Loucy (cell line): ENCODE data around the gene NEDD4L.

Experiments used
- H2AFZ ChIP-seq: fragments of 200-600 bp; sonication (generic); 2 replicates; pipeline ENCODE4 v1.6.0; 2016; ENCODE audit warnings: antibody characterized with exemption, mild to moderate bottlenecking, low read length, moderate library complexity
- H3F3A ChIP-seq: fragments of 200-600 bp; 2 replicates; pipeline ENCODE4 v1.6.0; 2016; ENCODE audit warnings: antibody characterized with exemption, low read depth, mild to moderate bottlenecking
- H3K27me3 ChIP-seq: fragments of 200-600 bp; sonication (generic); 2 replicates; pipeline ENCODE4 v1.6.1; 2014; ENCODE audit warnings: low read length, mild to moderate bottlenecking; ENCODE audit not compliant: insufficient read depth, poor library complexity, severe bottlenecking
- H3K36me3 ChIP-seq: fragments of 200-600 bp; sonication (generic); 2 replicates; pipeline ENCODE4 v1.6.1; 2016; ENCODE audit warnings: low read length; ENCODE audit not compliant: insufficient read depth
- H3K4me1 ChIP-seq: fragments of 200-600 bp; sonication (generic); 2 replicates; pipeline ENCODE4 v1.5.1; 2014; ENCODE audit warnings: low read length, mild to moderate bottlenecking; ENCODE audit not compliant: insufficient read depth, poor library complexity, severe bottlenecking
- H3K4me2 ChIP-seq: fragments of 200-600 bp; sonication (generic); 2 replicates; pipeline ENCODE4 v1.6.0; 2014; ENCODE audit warnings: antibody characterized with exemption, low read length, low read depth, mild to moderate bottlenecking; ENCODE audit not compliant: poor library complexity, severe bottlenecking
- H3K4me3 ChIP-seq: fragments of 200-600 bp; sonication (generic); 2 replicates; pipeline ENCODE4 v1.5.1; 2014; ENCODE audit warnings: low read length, mild to moderate bottlenecking, mixed read lengths; ENCODE audit not compliant: poor library complexity, severe bottlenecking
- H3K79me2 ChIP-seq: fragments of 200-600 bp; sonication (generic); 2 replicates; pipeline ENCODE4 v1.6.1; 2014; ENCODE audit warnings: low read length; ENCODE audit not compliant: insufficient read depth
- H3K9ac ChIP-seq: fragments of 200-600 bp; sonication (generic); 2 replicates; pipeline ENCODE4 v1.6.0; 2014; ENCODE audit warnings: mild to moderate bottlenecking, low read depth, low read length, moderate library complexity; ENCODE audit not compliant: poor library complexity, severe bottlenecking
- H3K9me2 ChIP-seq: fragments of 200-600 bp; sonication (generic); replicated peaks from 2 replicates; pipeline ENCODE4 v1.6.1; 2016; ENCODE audit warnings: low read depth, low read length, mixed read lengths
- H3K9me3 ChIP-seq: fragments of 200-600 bp; sonication (generic); 2 replicates; pipeline ENCODE4 v1.6.1; 2014; ENCODE audit warnings: mild to moderate bottlenecking, antibody characterized with exemption, low read length, low read depth; ENCODE audit not compliant: insufficient read depth
- H4K20me1 ChIP-seq: fragments of 200-600 bp; sonication (generic); 2 replicates; pipeline ENCODE4 v1.6.0; 2014; ENCODE audit warnings: antibody characterized with exemption, low read length, mild to moderate bottlenecking; ENCODE audit not compliant: insufficient read depth, poor library complexity, severe bottlenecking
- CTCF ChIP-seq: fragments of 200-600 bp; sonication (generic); conservative IDR thresholded peaks from 2 replicates; pipeline ENCODE4 v1.5.1; 2014; ENCODE audit warnings: mild to moderate bottlenecking, antibody characterized with exemption, low read length
- EZH2phosphoT487 ChIP-seq: fragments of 200-600 bp; IDR thresholded peaks from 2 replicates; pipeline ENCODE4 v1.6.1; 2018; ENCODE audit warnings: antibody characterized with exemption, mild to moderate bottlenecking, moderate library complexity, borderline replicate concordance

NEDD4L gene

DNA sequence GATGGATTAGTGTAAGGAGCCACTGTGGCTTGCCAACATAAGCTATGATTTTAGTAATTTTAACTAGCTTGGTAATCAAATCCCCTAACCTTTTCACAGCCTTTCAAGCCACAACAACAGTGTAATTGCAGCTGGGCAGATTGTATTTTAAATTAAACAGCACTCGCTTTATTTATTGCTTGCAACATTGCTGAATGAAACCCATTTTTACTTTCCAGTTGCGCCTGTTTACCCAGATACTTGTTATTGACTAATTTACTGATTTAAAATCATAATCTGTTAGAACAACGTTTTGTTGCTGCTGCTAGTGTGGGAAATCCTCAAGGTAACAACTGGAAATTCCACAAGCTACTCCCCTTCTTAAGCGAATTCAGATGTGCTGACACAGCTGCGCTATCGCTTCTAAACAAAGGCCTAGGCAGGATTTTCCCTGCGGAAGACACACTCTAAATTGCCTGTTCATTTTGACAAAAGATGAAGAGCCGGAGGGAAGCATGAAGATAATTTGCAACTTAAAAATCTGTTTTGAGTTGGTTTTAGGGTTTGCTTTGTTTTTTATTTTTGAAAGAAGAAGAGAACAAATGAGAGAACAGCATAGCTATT is 300.9 kb downstream of the NEDD4L start:
- Histone ChIP-seq H4K20me1 (no peaks in the 10 kb centered on the region), H3K36me3 (no peaks in the 10 kb centered on the region), H3K4me3 (no peak overlapping the region), H3K9me3 (no peaks in the 10 kb centered on the region), H3K4me2 (no peak overlapping the region), H3K27me3 (no peaks in the 10 kb centered on the region), H3K4me1 (no peaks in the 10 kb centered on the region), H3K79me2 (no peaks in the 10 kb centered on the region), H2AFZ (no peak overlapping the region), H3K9me2 (no peaks in the 10 kb centered on the region), H3F3A (no peaks in the 10 kb centered on the region), H3K9ac (no peak overlapping the region)
- TF ChIP-seq CTCF (no peak), EZH2phosphoT487 (no peak)

GRCh38 chr18:58345875-58346274 is 301.8 kb downstream of the NEDD4L start:
- no peak overlapping the region for H3K4me3 ChIP-seq
- no peaks in the 10 kb centered on the region; the same call in 1 of the 2 replicates for H3K36me3 ChIP-seq
- no peaks in the 10 kb centered on the region for H3K79me2 ChIP-seq
- H3K27me3 ChIP-seq = no peaks in the 10 kb centered on the region
- H3K9me2 ChIP-seq = no peaks in the 10 kb centered on the region
- H4K20me1 ChIP-seq = no peaks in the 10 kb centered on the region
- no peak overlapping the region for H3K4me2 ChIP-seq
- no peak overlapping the region for H2AFZ ChIP-seq
- no peak overlapping the region for H3K9ac ChIP-seq
- H3K9me3 ChIP-seq = no peaks in the 10 kb centered on the region
- H3K4me1 ChIP-seq = no peaks in the 10 kb centered on the region
- H3F3A ChIP-seq = no peaks in the 10 kb centered on the region
- TF ChIP-seq EZH2phosphoT487 (no peak), CTCF (no peak)

DNA sequence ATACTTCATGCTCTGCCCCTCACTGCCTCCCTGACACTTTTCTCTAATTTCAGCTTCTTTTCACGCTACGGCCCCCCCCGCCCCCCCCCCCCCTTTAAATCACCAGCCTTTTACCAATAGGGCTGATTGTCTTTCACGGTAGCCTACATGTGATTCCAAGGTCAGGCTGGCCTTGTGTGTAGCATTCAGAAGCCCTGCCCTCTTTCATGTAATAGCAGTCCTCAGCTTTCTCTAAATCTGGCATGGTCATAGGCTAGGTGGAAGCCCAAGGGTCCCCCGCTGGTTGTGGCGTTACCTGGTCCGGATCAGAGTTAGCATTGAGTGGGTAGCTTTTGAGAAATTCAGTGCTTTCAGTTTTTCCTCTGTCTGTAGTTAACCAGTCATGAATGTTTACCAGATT is 303.1 kb downstream of the NEDD4L start:
- Histone ChIP-seq H3K9ac (no peak overlapping the region), H3K9me2 (no peaks in the 10 kb centered on the region), H3K27me3 (no peaks in the 10 kb centered on the region), H3K4me1 (no peaks in the 10 kb centered on the region), H3K4me3 (no peak overlapping the region), H3K9me3 (no peaks in the 10 kb centered on the region), H2AFZ (no peak overlapping the region), H4K20me1 (no peaks in the 10 kb centered on the region), H3K79me2 (no peaks in the 10 kb centered on the region), H3F3A (no peaks in the 10 kb centered on the region), H3K36me3 (no peaks in the 10 kb centered on the region; the same call in 1 of the 2 replicates), H3K4me2 (no peak overlapping the region)
- no peak for TF ChIP-seq CTCF
- TF ChIP-seq EZH2phosphoT487 = no peak
